GM23248 (cell line): ENCODE data around the gene SLC45A1.

Experiments
- EZH2 ChIP-seq: fragments of 200-600 bp; sonication (generic); IDR thresholded peaks from 2 replicates; pipeline ENCODE4 v1.6.1; 2018; ENCODE audit warnings: antibody characterized with exemption, mild to moderate bottlenecking; ENCODE audit not compliant: insufficient read depth, poor library complexity, severe bottlenecking
- EZH2phosphoT487 ChIP-seq: fragments of 200-600 bp; sonication (generic); IDR thresholded peaks from 2 replicates; pipeline ENCODE4 v1.6.1; 2018; ENCODE audit warnings: antibody characterized with exemption, moderate library complexity, mild to moderate bottlenecking, low read depth; ENCODE audit not compliant: insufficient read depth

- TF ChIP-seq EZH2 (no peak), EZH2phosphoT487 (no peak)
These were observed 44.8 kb downstream of the SLC45A1 start for GRCh38 chr1:8362701-8363101.
